ENCODE results near the gene ZDHHC6. TPM values are rescaled to one million over a fixed set of nuclear protein-coding genes. Genes with fewer than 3 reads are reported as not detected.
"Not testable (repeated sequence)": the region's sequence is repeated elsewhere in the genome, so short reads cannot be mapped to it uniquely, and the experiment has no call there.

The ZDHHC6 gene
- total and polyA plus RNA-seq, 12 donors = 10.8 to 51.9 (median 27.8) TPM

DNA sequence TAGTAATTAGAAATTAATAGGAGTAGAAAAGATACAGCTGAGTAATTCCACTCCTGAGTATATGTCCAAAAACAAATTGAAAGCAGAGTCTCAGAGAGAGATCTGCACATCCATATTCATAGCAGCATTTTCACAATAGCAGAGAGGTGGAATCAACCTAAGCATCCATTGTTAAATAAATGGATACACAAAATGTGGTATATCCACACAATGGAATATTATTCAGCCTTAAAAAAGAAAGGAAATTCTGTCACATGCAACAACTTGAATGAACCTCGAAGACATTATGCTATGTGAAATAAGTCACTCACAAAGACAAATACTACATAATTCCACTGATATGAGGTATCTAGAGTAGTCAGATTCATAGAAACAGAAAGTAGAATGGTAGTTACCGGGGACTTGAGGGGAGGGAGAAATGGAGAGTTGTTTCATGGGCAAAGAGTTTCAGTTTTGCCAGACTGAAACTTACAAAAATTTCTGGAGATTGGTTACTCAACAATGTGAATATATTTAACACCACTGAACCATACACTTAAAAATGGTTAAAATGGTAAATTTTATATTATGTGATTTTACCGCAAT is 18.7 kb upstream of the ZDHHC6 start:
- 91 to 98% (median 93%) methylated on average over 3 of the region's 3 CpGs for WGBS, 4 donors
- Histone ChIP-seq H3K27ac (no peak overlapping the region), H3K9me3 (replicated peaks in 1 of 3) (no peaks in the 10 kb centered on the region), H3K36me3 (replicated peaks in 1 of 2) (peaks cover 0 to 17% of the 10 kb centered on the region in 2 donors), H3K4me3 (no peak overlapping the region), H3K4me1 (replicated peaks in 1 of 2) (no peaks in the 10 kb centered on the region), H3K27me3 (no peaks in the 10 kb centered on the region)
- TF ChIP-seq, protein P1, sequence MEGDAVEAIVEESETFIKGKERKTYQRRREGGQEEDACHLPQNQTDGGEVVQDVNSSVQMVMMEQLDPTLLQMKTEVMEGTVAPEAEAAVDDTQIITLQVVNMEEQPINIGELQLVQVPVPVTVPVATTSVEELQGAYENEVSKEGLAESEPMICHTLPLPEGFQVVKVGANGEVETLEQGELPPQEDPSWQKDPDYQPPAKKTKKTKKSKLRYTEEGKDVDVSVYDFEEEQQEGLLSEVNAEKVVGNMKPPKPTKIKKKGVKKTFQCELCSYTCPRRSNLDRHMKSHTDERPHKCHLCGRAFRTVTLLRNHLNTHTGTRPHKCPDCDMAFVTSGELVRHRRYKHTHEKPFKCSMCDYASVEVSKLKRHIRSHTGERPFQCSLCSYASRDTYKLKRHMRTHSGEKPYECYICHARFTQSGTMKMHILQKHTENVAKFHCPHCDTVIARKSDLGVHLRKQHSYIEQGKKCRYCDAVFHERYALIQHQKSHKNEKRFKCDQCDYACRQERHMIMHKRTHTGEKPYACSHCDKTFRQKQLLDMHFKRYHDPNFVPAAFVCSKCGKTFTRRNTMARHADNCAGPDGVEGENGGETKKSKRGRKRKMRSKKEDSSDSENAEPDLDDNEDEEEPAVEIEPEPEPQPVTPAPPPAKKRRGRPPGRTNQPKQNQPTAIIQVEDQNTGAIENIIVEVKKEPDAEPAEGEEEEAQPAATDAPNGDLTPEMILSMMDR (IDR thresholded peaks at IDR 0.05) = no peak
- TF ChIP-seq POLR2A (IDR thresholded peaks at IDR 0.05) = no peak
- intact Hi-C loops (cut with DNase I) = no loop called here
- no peak for DNase-seq

DNA sequence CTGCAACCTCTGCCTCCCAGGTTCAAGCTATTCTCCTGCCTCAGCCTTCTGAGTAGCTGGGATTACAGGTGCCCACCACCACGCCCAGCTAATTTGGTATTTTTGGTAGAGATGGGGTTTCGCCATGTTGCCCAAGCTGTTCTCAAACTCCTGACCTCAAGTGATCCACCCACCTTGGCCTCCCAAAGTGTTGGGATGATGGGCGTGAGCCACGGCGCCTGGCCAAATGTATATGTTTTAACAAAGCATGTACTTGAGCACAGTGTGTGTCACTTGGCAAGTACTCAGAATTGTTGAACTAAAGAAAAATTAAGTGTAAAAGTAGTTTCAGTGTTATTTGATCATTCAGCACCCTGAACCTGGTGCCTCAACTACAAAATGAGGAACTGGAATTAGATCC is 17.4 kb upstream of the ZDHHC6 start:
- H3K4me3 ChIP-seq; DNase-seq; intact Hi-C loops (cut with DNase I); H3K4me1 ChIP-seq (replicated peaks in 1 of 2); H3K27ac ChIP-seq; H3K9me3 ChIP-seq (replicated peaks in 1 of 3); H3K27me3 ChIP-seq: not testable (repeated sequence)
- WGBS, 4 donors = 97 to 100% (median 97%) methylated on average over 5 of the region's 5 CpGs
- H3K36me3 ChIP-seq (replicated peaks in 1 of 2) = peaks cover 0 to 17% of the 10 kb centered on the region in 2 donors

DNA sequence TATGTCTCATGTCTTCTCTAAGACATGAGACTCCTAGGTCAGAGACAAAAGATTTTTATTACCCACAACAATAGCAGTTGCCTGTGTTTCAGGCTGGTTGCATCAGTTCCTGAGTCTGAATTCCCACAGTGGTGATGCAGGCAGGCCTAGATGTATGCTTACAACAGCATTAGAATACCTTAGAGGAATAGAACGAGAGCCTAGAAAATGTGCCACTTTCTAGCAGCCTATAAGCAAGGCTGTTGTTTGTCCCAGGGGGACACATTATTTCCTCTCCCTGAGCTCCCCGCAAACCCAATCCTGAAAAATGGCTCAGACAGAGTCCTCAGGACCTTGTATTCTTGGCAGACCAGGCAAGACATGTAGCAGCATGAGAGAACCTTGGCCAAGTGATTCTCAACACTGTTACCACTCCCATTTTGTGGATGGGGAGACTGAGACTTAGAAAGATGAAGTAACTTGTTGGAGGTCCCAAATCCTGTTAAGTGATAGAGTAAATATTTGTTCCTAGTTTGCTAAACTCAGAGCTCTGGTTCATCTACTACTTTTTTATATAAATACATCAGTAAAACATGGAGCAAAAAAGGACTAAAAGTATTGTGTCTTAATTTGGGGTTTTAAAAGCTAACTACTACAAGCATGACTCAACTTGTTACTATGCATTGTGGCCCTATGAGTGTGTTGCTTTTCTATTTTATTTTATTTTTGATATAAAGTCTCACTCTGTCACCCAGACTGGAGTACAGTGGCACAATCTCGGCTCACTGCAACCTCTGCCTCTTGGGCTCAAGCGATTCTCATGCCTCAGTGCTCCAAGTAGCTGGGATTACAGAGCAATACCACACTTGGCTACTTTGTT is 14.5 kb upstream of the ZDHHC6 start:
- intact Hi-C loops (cut with DNase I) = no loop called here
- Histone ChIP-seq H3K27me3 (no peaks in the 10 kb centered on the region), H3K4me3 (no peak overlapping the region), H3K36me3 (replicated peaks in 1 of 2) (peaks cover 0 to 17% of the 10 kb centered on the region in 2 donors), H3K4me1 (replicated peaks in 1 of 2) (no peaks in the 10 kb centered on the region), H3K9me3 (replicated peaks in 1 of 3) (no peaks in the 10 kb centered on the region), H3K27ac (no peak overlapping the region)
- no peak for TF ChIP-seq POLR2A (IDR thresholded peaks at IDR 0.05)
- TF ChIP-seq, protein P1 (IDR thresholded peaks at IDR 0.05) = no peak
- 95 to 98% (median 96%) methylated on average over 4 of the region's 4 CpGs for WGBS, 4 donors
- DNase-seq = no peak

DNA sequence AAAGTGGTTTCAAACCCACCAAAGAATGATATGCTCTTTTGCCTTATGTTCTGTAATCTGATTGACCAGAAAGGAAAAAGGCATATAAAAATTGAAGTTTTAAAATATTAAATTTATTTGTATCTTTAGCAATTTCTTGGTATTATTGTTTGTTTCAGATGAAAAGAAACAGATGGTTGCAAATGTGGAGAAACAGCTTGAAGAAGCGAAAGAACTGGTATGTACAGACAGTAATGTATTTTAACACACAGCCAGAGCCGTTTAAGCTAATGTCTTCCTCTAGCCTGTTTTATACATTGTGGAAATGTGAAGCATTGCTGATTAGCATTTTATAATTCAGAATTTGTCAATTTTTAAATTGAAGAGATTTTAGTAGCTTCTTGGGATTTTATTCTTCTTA is 13.7 kb upstream of the ZDHHC6 start:
- H3K36me3 ChIP-seq (replicated peaks in 1 of 2) = peaks cover 0 to 16% of the 10 kb centered on the region in 2 donors
- no peak overlapping the region for H3K27ac ChIP-seq
- WGBS, 4 donors = 94 to 96% (median 95%) methylated on average over 2 of the region's 2 CpGs
- no peak for DNase-seq
- no peaks in the 10 kb centered on the region for H3K4me1 ChIP-seq (replicated peaks in 1 of 2)
- intact Hi-C loops (cut with DNase I) = no loop called here
- no peak for TF ChIP-seq POLR2A (IDR thresholded peaks at IDR 0.05)
- TF ChIP-seq, protein P1 (IDR thresholded peaks at IDR 0.05) = no peak
- no peaks in the 10 kb centered on the region for H3K27me3 ChIP-seq
- H3K4me3 ChIP-seq = no peak overlapping the region
- H3K9me3 ChIP-seq (replicated peaks in 1 of 3) = no peaks in the 10 kb centered on the region
